NCI-H774 (cell line): ENCODE measurements around the gene CAMTA1.
"Not testable (repeated sequence)": the region's sequence is repeated elsewhere in the genome, so short reads cannot be mapped to it uniquely, and the experiment has no call there.

ENCODE experiments used
- DNase-seq: peaks from one replicate; lab custom pipeline; 2025; lab: John Stamatoyannopoulos, UW

CAMTA1 gene

GRCh38 chr1:6810146-6810734 is 25.0 kb downstream of the CAMTA1 start:
- DNase-seq, result not testable (repeated sequence)

- no peak for DNase-seq
Measured at GRCh38 chr1:6811583-6811982, 26.3 kb downstream of the CAMTA1 start.

DNA sequence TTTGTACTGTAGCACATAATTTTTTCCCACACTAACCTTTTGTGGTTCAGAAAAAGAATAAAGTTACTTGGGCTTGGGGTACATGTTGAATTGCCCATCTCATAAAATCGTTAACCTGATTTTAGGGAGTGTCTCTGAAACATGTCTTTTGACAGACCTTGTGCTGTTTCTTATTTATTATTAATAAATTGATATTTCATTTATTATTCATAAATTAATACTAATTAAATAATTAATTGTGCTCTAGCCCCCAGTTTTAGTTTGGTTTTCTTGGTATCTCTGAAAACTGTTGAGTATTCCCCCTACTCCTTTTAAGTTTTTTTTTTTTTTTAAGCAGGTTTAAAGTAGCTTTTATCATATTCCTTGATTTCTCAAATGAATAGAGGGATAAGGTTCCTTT is 27.9 kb downstream of the CAMTA1 start:
- DNase-seq, result no peak

DNA sequence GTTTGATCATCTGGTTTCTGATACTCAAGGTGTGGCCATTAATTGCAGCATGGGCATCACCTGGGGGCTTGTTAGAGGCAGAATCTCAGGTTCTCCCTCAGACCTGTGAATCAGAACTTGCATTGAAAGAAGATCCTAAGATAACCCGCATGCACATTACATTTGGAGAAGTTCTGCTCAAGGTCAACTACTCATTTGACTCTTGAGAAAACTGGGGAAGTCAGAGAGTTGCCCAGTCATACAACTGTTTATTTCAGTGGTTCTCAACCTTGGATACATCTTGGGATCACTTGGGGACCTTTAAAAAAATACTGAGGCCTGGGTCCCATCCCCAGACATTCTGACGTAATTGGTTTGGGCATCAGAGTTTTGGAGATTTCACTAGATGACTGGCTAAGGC is 30.5 kb downstream of the CAMTA1 start:
- DNase-seq, result no peak

- no peak for DNase-seq
Measured at GRCh38 chr1:6819246-6820040, 34.2 kb downstream of the CAMTA1 start.

GRCh38 chr1:6820899-6821298 is 35.6 kb downstream of the CAMTA1 start:
- DNase-seq, result no peak

DNA sequence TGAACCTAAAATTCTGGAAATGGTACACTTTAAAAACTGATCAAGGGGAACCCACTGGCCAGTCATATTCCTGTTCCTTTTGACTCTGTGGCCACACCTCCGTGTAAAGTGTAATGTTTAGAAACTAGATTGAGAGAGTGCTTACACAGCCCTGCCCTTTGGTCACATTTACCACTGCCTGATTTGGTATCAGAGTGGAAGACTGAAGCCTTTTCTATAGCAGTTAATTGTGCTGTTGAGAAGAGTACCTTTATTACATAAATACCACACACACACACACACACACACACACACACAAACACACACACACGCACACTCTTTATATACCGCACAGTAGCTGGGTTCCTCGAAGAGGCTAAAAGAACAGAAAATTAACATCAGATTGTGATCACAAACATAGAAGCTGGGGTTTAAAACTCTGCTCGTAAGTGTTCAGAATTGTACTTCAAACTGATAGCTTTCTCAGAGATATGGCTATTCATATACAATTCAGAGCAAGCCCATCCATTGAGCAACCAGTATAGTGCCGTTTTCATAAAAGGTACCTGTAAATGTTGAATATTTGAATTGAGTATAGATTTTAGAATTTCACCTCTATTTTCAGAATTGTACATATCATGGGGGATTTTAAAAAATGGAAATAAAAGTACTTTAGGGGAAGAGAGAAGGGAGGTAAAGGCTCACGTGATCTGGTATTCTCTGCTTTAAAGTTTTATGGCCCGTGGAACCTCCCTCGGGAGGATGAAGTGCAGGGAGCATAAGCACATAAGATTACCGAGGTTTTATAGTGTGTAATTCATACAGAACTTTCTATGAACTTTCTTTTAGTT is 37.5 kb downstream of the CAMTA1 start:
- no peak for DNase-seq

GRCh38 chr1:6823793-6824192 is 38.5 kb downstream of the CAMTA1 start:
- DNase-seq, result no peak

GRCh38 chr1:6824665-6825368 is 39.6 kb downstream of the CAMTA1 start:
- no peak for DNase-seq

GRCh38 chr1:6825828-6826227 is 40.6 kb downstream of the CAMTA1 start:
- no peak for DNase-seq

DNA sequence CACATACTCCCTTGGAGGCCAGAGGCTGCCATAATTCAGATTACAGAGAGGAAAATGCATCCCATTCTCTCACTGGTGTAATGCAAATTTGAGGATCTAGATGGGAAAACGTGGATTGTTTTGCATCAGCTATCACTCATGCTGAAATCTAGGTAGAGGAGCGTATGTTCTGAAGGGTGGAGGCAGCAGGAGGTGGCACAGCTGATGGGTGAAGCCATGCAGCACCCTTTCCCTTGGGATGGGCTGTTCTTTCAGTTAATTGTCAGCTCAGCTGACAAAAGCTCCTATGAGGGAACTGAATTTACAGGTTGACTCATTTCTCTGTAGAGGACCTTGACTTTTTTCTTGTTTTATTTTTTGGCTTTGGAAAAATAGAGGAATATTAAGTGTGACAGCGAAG is 41.8 kb downstream of the CAMTA1 start:
- DNase-seq, result no peak

DNA sequence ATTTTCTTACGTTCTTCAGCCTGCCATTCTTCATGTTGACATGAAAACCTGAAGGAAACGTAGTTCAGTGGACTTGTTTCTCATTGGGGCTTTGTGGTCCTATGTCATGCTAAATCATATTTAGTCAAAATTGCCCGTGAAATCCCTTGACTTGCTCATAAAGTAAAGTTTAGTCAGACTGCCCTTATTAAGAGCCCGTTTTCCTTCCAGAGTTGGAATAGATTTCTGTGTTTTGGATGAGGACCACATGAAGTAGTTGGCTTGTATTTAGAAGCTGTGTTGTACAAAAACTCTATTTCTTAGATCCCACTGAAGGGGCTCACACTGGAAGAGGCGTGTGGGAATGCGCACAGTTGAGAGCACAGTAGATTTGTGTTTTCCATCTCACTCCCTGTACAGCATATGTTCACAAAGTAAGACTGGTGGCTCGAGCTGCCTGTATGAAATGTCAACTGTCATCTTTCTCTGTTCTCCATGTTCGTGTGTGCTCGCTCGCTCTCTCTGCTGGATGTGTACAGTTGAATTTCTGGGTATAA is 42.4 kb downstream of the CAMTA1 start:
- no peak for DNase-seq

DNA sequence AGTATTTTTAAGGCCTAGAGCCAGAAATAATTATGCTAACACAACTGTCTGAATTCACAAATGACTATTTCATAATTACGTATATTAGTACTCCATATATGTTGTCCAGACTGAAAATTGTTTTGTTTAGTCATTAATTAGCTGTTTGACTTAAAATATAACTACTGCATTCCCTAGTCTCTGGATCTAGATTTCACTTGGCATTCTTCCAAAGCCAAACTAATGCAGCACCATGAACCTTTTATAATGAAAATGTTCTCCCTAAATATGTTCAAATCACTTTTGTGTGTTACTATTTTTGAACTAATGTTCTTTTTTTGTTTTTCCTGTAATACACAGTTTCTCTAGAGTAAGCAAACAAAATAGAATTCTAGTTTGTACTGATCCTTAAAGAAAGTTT is 46.1 kb downstream of the CAMTA1 start:
- no peak for DNase-seq

GRCh38 chr1:6832006-6832405 is 46.8 kb downstream of the CAMTA1 start:
- DNase-seq, result not testable (repeated sequence)

DNA sequence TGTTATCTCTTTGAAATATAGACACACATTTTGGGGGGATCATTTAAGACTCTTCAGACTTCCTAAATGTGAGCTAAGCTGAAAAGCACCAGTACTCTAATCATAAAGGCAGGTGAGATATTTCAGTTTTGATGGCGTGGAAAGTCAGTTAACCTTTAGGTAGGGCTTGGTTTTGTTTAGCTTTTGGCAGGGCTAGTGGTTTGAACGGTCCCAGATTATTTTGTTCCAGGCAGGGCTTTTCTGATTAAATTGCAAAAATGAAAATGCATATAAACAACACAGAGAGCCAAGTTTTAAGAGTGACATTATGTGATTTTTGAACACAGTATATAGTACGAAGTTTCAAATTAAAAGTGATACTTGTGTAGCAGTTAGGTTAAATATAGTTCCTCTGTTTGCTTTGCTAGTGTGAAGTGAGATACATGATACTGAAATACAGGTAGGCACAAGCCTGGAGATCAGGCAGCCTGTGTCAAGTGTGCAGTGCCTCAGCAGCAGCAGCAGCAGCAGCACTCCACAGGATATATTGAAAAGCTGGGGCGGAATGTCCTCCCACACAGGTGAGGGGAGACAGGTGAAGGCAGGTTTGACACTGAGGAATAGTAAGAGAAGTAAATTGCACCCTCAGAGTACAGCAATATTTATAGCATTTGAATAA is 47.4 kb downstream of the CAMTA1 start:
- no peak for DNase-seq

GRCh38 chr1:6833804-6834203 is 48.5 kb downstream of the CAMTA1 start:
- no peak for DNase-seq

DNA sequence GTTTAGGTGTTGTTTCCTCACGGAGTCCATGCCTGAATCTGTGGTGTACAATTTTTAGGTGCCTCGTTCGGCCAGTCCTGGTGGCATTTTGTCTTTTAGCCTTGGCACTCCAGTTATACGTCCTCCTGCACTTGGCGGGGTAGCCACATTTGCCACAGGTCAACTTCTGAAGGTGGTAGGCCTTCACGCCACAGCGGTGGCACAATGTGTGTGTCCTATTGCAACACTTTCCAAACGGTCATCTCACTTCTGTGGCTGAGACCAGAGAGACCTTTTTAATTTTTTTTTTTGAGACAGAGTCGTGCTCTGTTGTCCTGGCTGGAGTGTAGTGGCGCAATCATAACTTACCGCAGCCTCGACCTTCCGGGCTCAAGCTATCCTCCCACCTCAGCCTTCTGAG is 49.1 kb downstream of the CAMTA1 start:
- no peak for DNase-seq

DNA sequence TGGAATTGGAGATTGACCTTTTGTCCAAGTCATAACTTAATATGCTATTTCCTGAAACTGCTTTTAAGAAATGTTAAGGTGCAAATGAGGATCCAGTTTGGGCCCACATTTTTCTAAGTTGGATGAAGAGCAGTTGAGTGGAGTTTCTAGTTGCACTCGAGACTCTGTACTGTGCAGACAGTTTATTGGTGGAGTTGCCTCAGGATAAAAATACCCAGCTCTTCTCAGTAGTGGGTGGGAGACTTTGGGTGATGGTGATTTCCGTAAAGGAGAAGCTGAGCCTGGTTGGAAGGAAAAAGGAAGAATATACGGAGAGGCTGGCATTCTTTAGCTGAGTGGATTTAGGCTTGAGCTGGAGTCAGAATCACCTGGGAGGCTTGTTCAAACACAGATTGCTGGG is 49.9 kb downstream of the CAMTA1 start:
- DNase-seq, result no peak

DNA sequence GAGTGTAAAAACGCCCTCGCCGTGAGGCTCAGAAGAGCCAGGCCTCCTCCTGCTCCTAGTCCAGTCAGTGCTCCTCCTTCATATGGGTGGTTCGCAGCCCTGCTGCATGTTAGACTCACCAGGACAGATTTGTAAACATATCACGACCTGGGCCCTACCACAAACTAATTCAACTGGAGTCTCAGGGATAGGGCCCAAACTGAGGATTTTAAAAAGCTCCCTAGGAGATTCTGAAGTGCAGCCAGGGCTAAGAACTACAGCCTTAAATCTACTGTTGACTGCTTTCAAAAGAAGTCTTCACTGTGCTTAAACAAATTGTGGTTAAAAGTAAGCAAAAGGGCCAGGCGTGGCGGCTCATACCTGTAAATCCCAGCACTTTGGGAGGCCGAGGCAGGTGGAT is 57.0 kb downstream of the CAMTA1 start:
- no peak for DNase-seq

- not testable (repeated sequence) for DNase-seq
Measured at GRCh38 chr1:6845786-6846185, 60.5 kb downstream of the CAMTA1 start.

DNA sequence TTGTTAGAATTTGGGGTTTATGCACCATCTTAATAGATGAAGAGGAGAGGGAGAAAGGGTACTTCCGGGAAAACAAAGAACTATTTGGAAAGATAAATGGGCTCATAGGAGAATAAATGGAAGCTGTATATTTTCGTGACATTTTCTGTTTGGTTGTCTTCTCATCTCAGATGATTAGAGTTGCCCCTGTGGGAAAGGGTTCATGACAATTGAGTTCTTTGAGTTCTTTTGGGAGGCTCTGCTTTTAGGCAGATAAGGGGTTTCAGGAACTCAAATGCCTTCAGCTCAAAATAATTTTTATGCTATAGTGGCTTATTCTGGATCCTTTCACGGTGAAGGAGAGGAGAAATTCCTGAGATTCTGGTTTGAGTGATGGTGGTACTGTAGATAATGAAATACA is 63.6 kb downstream of the CAMTA1 start:
- DNase-seq, result no peak

- no peak for DNase-seq
Measured at GRCh38 chr1:6850537-6850936, 65.3 kb downstream of the CAMTA1 start.
